GM21619 (cell line): Measurements from ENCODE around the gene FOXO1.
A peak's percentile ranks its signal among the peaks of the same experiment; 100 is the strongest.

Experiments
- ATAC-seq: cut with Tn5 transposase; IDR thresholded peaks from one replicate; pipeline ENCODE4 v1.9.1; 2021; ENCODE audit not compliant: unreplicated experiment

Gene FOXO1

DNA sequence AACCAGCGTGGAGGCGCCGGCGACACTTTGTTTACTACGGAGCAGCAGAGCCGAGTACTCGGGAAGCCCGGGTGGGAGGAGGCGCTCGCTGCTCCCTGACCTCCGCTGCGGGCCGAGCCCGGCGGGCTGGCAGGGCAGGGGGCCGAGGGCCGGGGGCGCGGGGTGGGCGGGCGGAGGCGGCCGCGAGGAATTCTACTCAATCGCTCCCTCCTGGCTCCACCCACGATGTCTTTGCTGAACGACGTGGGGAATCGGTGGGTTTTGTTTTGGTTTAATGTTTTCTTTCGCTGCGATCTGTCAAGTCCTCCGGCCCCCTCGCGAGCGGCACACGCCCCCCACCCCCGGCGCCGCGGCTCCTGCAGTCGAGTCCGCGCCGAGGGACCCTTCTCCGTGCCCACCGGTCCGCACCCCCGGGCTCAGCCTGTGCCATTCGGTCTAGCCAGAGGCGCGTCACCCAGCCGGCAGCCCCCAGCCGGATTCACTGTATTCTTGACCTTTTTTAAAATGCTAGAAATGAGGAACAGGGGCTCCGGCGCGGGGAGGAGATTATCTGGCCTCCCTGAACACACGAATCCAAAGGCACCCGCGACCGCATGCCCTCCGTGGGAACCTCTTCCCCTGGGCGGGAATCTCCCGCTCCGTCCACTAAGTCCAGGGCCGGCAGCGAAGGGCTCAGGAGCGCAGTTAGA lies 636 bp upstream of the FOXO1 start:
- ATAC-seq, result no peak

DNA sequence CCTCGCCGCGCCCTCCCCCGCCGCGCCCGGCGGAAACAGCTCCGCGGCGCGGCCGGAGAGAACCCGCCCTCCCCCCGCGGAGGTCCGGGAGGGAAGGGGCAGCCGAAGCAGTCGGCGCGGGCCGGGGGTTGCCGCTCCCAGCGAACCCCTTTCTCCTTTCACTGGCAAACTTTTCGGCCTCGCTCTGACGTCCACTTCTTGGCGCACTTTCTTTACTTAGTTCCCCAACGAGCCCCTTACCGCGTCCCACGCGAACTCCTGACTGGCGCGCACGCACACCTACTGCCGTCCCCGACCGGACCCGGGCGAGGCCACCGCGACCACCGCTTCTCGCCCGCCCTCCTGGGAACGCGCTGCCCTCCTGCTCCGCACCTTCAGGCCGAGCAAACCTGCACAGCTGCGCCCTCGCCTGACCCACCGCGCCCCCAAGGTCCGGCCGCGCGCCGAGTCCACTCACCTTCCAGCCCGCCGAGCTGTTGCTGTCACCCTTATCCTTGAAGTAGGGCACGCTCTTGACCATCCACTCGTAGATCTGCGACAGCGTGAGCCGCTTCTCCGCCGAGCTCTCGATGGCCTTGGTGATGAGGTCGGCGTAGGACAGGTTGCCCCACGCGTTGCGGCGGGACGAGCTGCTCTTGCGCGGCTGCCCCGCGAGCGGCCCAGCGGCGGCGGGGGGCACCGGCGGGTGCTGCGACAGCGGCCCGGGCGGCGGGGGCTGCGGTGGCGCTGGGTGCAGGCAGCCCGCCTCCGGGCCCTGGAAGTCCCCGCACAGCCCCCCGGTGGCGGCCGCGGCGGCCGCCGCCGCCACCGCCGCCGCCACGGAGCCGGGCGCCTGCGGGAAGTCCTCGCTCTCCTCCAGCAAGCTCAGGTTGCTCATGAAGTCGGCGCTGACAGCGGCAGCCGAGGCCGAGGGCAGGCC lies 1.1 kb downstream of the FOXO1 start:
- ATAC-seq, result peak; percentile 9

DNA sequence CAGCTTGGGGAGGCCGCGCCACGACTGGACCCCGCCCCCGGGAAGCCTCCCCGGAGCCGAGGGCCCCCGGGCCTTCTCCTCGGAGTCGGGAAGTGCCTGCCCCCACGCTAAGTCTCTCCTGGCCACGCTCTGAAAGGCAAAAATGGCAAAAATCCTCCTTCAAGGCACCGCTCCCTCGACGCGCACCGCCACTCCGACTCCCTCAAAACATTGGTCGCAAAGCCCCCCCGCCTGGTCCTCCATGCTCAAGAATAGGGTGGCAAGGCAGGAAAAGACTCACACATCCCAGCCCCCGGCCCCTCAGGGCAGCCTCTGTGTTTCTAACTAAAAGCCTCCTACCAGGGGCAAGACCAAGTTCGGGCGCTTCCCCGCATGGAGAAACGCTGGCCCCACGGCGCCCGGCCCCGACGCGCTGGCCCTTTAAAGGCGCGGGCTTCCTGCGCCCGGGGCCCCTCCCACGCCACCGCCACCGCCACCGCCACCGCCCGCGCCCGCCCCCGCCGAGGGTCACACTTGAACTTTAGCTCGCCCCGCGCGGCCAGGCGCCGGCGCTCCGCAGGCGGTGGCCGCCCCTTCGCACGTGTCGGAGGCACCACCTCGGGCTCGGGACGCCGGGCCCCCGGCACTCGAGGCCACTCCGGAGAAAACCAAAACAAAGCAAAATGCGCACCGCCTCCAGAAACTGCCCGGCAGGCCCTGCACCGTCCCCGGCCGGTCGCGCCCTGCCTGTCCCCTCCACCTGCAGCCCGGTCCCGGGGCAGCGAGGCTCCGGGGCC lies 1.9 kb downstream of the FOXO1 start:
- peak; percentile 18 for ATAC-seq

DNA sequence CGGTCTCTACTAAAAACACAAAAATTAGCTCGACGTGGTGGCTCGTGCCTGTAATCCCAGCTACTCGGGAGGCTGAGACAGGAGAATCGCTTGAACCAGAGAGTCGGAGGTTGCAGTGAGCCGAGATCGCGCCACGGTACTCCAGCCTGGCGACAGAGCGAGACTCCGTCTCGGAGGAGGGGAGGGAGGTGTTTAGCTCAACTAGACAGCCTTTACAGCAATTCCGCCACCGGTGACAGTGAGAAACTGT lies 2.4 kb downstream of the FOXO1 start:
- peak; percentile 12 for ATAC-seq

DNA sequence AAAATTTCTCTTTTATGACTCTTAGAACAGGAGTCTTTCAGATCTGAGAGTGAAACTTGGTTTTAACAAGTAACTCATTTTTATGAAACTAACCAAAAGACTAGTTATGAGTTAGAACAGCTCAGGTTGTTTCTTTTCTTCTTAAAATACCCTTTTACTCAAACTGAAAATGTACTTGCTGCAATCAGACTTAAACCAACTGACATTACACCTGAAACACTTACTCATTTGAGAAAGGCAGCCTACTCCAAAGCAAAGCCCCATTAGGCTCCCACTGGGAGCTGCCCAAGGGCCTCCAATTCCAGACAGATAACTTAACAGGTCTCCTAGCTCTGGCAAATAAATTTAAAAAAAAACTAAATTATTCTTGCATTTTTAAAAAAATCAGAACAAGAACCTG lies 3.6 kb downstream of the FOXO1 start:
- peak; percentile 27 for ATAC-seq

DNA sequence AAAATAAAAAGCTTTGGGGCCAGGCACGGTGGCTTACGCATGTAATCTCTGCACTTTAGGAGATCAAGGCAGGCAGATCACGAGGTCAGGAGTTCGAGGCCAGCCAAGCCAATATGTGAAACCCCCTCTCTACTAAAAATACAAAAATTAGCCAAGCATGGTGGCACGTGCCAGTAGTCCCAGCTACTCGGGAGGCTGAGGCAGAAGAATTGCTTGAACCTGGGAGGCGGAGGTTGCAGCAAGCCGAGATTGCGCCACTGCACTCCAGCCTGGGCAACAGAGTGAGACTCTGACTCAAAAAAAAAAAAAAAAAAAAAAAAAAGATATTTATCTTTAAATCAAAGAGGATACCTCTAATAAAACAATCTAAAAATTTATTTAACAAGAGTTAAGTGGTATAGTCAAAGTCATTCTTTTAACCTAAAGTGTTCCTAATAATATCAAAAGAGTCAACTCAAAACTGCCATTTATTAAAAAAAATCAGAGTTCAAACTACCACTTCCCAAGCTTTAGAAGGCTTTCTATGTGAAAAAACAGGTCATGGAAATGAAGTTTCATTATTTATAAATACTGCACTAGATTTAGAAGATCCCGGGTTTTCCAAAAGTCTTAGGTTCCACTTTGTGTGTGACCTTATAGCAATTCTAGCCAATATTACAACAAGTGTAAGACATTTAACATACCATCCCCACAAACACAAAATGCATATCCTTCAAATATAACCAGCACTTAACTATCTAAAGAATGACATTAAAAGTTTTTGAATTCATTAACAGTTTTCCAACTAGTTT lies 4.4 kb downstream of the FOXO1 start:
- no peak for ATAC-seq

DNA sequence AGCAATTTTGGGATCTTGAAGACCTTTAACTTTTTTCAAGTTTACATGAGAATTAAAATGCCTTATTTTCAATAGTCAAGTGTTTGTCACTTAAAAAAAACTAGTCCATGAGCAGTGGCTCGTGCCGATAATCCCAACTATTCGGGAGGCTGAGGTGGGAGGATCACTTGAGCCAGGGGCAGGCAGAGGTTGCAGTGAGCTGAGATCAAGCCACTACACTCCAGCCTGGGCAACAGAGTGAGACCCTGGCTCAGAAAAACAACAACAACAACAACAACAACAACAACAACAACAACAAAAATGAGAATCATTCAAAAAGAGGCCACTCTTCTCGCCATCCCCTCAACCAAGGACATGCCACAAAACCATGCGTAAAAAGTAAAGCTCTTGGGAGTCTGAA lies 5.7 kb downstream of the FOXO1 start:
- no peak for ATAC-seq

DNA sequence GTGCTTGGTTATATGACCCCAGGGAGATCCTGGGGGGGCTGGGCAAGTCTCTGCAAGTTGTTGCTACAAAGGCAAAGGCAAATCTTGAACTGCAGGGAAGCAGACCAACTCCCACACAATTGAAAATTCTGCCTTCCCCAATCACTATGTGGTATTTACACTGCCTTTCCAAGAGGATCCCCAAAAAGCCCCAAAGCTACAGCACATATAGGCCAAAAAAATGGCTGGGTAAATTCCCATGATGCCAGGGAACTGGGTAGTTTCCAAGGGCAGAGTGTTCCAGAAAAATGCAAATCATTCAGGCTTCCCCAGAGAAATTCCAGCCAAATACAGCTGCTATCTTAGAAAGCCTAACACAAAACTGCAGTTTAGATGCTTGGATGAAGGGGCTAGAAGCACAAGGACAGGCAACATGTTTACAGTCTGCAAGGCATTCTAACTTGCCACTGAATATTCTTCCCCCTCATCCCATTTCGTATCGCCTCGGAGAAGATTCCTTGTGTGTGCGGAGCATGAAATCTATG lies 6.2 kb downstream of the FOXO1 start:
- ATAC-seq, result no peak

DNA sequence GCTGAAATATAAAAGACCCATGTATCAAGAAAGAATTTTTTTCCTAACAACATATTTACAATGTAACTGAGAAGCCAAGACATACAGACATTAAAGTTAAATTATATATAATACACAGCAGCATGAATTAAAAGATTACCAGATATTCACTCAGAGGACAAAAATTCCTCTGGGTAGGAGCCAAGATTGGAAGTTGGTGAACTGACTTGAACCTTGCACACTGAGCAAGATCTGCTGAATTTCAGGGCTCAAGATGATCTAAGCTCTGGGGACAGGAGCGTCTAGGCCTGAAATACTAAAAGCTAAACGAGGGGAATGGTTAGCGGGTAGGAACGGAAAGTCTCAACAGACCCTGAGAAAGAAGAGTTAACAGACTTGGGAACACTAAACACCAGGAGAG lies 8.5 kb downstream of the FOXO1 start:
- no peak for ATAC-seq

DNA sequence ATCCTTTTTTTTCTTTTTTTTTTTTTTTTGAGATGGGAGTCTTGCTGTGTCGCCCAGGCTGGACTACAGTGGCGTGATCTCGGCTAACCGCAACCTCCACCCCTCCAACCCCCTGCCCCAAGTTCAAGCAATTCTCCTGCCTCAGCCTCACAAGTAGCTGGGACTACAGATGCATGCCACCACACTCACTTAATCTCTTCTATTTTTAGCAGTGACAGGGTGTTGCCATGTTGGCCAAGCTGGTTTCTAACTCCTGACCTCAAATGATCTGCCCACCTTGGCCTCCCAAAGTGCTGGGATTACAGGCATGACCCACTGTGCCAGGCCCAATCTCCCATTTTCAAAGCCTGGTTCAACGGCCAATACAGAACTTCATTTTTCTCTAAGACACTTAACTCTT lies 9.1 kb downstream of the FOXO1 start:
- ATAC-seq, result no peak

DNA sequence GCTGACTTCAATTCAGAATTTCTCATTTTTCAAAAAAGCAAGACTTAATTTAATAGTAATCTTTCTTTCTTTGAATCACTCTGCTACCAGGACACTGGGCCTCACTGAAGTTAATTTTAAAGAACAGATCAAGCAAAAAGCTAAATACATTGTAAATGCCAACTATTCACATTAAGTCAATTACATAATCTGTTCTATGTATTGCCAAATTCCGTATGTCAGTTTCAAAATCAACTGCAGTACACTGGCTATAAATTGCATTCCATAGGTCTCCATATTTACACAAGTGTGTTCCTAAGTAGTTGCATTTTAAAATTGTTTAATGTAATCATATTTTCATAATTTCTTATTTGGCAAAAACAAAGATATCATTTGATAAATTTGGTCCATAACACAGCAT lies 10.1 kb downstream of the FOXO1 start:
- no peak for ATAC-seq

DNA sequence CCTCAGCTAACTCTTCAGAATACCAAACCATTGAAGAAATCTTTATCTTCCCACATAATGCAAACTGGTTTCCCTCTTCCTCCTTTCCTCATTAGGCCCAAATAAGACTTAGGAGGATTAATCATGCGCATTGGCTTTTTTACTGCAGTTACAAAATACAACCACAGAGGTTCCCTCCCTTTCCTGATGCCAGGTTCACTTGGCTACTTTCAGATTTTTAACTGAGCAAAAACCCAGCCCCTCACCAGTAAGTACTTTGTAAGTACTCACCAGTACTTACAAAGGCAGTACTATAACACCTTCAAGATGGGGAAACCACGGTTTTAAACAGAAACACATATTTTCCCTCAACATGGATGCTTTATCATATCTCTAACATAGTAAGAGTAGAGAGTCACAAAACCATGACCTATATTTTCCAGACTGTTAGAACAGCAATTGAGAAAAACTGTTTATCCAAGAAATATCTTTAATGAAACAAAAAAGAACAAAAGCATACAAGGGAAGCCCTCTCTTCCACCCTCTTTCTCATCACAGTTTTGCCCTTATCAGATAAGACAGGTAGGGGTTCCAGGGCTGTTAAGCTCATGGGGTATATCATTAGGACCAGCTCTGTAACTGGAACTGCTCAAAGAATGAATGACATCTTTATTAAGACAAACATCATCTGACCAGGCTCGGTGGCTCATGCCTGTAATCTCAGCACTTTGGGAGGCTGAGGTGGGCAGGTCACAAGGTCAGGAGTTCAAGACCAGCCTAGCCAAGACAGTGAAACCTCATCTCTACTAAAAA lies 12.7 kb downstream of the FOXO1 start:
- ATAC-seq, result no peak

DNA sequence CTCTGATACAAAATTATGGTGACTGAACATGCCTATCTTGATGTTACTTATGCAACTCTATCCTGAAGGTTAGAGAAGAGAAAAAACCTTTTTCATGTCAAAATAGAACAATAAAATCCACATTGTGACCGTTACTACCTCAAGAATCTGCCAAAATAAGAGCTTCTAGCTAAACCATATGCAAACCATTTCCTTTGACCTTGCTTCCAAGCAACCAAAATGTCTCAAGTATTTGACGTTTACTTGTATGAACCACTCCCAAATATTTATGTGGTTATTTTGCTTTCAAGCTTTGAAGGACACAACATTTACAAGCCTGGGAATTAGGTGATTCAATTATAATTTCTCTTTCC lies 13.9 kb downstream of the FOXO1 start:
- ATAC-seq, result peak; percentile 40

DNA sequence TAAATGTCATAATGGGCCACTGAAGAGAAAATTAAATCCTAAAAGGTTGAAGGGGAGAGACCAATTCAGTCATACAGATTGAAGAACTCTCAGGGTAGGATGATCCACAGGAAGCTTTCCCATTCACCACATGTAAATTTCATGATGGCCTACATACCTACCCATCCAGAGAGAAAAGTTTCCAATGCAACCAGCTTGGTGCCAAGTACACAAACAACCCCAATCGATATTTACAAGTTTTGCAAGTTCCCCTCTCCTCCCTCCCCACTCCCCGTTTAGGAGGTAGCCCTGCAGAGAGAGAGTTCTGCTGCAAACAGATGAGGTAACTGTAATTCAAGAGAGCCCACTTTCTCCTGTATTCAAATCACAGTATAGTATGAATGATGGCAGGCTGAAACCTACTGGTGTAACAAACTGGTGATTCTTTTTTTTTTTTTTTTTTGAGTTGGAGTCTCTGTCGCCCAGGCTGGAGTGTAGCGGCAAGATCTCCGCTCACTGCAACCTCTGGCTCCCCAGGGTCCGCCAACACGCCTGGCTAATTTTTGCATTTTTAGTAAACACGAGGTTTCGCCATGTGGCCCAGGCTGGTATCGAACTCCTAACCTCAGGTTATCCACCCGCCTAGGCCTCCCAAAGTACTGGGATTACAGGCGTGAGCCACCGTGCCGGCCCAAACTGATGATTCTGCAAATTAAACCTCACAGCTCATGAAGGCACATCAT lies 14.4 kb downstream of the FOXO1 start:
- peak; percentile 43 for ATAC-seq

DNA sequence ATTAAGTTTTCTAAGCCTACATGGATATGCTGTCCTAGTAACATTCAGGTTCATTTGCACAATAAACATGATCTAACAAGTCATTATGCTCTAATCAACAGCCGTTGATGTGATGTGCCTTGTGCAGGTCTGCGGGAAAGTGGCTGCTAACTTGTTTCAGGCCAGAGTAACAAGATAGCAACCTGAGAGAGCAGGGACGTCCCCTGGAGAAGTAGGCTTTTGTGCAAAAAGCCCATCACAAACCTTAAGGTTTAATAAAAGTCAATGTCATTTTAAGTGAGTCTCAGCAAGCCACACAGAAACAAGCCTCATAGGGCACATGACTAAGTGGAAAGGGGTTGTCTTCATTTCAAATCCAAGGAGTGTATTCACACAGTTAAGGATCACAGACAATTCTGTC lies 17.6 kb downstream of the FOXO1 start:
- ATAC-seq, result no peak

DNA sequence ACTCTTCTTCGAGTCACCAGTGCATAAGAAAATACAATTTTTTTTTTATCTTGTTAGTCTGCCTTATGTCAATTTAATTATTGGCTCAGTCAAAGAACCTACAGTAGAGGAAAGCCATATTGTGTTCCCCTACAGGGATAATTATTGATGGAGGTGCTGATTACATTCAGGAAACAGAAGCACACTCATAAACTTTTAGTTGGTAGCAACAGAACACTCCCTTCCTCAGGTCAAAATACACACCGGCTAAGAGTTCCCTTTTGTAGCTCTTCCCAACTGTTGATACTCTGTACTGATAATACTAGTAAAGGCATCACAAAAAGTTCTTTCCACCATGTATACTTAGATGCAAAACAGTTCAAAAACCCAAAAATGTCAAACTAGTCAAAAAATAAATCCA lies 18.4 kb downstream of the FOXO1 start:
- ATAC-seq, result no peak

DNA sequence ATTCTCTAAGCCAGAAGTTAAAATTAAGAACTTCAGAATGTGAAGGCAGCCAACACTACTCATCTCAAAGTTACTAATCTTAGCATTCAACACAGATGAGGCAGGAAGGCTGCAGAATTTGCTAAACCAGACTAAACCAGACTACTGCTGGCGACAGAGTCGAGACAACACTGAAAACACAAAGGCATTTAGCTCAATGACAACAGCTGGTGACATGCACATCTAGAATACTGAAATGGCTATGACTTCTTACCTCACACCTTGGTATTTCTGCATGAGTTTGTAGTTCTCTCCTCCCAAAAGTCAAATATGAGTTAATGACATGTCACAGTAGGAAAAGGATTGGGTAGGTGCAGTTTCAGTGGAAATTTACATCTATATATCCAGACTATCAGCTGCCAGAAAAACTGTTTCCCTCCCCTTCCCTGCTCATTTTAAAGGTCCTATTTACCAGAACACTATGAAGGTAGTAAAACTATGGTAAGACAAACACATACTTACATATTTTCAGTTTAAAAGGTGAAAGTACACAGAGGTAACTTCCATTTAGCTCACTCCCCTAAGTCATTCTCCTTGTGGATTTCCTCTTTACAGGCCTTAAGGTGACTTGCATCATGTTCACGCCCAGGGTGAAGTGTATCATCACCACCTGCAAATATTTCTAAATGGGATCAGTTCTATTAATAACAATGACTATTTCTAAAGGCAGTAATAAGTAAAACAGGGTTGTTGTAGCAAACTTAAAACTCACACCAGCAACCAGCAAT lies 21.4 kb downstream of the FOXO1 start:
- no peak for ATAC-seq

DNA sequence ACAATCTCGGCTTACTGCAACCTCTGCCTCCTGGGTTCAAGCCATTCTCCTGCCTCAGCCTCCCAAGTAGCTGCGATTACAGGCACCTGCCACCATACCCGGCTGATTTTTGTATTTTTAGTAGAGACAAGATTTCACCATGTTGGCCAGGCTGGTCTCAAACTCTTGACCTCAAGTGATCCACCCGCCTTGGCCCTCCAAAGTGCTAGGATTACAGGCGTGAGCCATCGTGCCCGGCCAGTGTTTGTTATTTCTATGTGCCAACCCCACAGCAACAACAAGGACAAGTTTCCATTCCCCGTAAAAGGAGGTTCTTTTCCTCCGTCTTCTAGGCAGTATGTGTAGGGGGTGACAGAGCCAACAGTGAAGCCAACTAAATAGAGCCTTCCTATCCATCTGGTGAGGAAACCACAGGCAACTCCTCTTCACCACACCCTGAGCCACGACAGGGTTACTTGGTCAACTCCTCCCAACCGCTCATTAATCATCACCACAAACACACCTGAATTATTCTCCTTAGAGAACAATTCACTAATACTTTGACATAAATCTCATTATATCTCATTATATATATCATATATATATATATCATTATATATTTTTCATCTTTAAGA lies 25.5 kb downstream of the FOXO1 start:
- ATAC-seq, result no peak
